ENCODE data around the gene DHRS7B.
"Not testable (repeated sequence)": the region's sequence is repeated elsewhere in the genome, so short reads cannot be mapped to it uniquely, and the experiment has no call there.

Gene DHRS7B

DNA sequence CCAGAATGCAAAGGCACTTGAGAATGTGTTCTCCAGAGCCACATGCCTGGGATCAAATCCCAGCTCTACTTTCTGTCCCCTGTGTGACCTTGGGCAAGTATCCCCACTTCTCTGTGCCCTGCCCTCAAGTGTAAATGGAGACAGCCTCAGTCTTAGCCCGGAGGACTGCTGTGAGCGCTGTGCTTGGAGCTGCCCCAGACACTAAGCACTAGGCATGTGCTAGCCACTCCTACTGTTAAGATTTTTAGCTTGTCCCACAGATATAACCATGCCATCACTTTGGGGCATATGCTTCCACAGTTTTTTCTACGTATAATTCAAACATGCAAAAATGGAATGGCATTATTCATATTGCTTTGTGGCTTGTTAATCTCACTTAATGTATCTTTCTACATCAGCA is 57.8 kb downstream of the DHRS7B start:
- DNase-seq: no peak

DNA sequence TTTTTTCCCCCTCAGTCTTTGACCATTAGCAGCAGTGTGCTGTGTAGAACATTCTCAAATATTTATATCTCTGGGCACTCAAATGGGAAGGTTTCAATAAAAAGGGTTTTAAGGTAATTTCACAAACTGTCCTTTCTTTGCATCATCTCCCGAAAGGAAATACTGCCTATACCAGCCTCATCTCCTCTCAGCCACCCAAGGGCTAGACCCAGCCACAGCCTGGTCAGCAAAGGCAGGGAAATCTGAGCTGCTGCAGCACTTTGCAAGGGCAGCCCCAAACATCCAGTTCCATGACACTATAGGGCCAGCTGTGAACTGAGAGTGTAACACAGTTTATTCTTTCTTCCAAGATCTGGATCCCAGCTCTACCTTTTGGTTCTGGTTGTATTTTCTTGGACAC is 58.3 kb downstream of the DHRS7B start:
- DNase-seq: no peak

DNA sequence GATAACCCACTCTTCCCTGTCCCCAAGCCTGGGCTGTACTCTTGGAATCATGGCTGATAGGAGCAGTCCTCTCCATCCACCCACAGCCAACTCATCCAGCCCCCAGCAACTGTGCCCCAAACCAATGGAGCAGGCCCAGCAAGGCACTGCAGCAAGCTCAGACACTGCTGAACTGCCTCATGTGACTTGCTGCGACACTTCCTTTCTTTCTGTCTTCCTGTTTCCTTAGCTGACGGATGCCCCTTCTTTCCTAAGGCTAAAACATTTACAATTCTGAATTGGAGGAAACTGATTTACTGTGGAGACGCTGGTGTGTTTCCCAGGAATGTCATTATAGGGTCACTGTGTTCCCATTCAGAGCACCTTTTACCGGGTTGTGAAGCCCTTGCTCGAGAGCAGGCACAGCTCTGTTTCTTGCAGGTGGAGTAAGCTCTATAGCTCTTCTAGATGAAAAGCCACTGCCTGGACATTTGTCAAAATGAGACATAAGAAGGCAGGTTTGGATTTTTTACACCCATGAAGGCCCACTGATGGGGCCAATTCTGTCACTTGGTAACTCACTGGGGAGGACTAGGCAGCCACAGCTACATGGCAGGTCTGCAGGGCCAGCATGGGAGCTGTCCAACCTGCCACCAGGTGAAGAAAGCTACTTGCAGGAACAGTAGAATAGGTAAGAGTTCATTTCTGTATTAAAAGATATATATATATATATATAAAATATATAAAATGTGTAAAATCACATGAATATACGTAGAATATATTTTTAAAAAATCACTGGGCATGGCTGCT is 59.8 kb downstream of the DHRS7B start:
- DNase-seq: no peak

DNA sequence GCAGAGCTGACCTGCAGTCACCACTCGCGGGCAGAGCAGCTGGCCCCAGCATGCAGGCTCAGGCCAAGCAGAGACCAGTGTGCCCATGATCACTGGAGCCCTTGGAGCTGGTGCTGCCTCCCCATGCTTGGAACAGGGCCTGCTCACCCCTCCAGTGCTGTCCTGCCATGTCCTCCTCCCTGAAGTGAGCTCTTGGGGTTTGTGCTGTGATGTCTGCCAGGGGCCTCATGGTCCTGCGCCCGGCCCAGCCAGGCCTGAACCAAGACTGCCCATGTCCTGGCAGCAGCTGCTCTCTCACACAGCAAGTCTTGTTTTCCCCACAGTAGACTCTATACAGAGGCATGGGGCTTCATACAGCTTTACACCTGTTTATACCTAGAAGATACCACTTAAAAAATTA is 62.6 kb downstream of the DHRS7B start:
- DNase-seq: no peak

DNA sequence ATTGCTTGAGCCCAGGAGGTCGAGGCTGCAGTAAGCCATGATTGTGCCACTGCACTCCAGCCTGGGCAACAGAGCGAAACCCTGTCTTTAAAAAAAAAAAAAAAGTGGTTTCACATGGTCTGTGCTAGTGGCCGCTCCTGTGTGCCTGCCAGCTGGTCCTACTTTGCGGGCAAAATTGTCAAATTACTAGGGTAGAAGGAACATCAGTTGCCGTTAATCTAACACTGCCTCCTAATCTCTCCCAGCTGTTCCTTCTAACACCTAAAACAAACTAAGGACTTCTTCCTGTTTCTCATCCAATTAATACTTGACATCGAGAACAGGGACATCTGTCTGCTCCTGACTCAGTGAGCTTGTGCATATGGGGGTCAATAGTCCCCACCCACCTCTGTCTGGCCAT is 63.3 kb downstream of the DHRS7B start:
- DNase-seq: no peak

DNA sequence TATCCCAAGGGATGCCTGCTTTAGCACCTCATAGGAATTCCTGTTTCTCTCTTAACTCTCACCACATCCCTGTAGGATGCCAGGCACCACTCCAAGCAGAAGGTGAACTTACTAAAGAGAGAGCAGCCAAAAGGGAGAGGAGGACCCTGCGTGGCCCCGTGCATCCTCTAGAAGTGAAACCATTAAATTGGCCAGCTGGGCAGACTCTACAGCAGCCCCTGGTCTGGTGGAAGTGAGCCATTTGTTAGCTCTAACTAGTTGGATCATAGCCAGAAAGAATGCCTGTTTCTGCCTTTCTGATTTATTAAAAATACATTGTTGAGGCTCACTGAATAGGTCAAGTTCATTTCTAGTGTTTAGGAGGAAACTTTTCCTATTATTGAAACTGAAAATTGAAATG is 64.9 kb downstream of the DHRS7B start:
- no peak for DNase-seq

DNA sequence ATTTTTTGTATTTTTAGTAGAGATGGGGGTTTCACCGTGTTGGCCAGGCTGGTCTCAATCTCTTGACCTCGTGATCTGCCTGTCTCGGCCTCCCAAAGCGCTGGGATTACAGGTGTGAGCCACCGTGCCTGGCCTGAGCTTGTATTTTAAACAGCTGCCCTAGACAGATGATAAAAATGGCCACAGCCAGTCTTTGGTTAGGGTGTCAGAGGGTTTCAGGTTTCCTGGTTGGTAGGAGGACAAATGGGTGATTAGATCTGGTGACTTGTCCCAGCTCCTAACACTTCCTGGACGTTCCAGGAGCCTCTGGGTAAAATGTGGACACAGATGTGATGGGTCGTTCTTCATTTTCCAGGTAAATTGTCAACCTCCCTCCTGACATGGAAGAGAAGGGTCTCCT is 65.7 kb downstream of the DHRS7B start:
- not testable (repeated sequence) for DNase-seq

DNA sequence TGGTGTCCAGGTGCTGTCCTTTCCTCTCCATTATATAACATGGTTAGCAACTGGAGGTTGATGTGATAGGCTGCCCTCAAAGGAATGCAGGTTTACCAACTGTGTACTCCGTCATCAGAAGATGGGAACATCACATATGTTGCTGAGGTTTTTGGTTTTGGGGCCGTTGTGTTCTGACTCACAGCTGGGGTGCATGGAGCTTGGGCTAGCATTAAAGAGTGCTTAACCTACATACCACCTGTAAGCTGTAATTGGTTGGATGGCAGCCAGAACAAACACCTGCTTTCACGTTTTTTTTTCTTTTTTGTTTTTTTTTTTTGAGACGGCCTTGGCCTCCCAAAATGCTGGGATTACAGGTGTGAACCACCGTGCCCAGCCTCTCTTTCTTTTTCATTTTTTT is 66.3 kb downstream of the DHRS7B start:
- DNase-seq: no peak

DNA sequence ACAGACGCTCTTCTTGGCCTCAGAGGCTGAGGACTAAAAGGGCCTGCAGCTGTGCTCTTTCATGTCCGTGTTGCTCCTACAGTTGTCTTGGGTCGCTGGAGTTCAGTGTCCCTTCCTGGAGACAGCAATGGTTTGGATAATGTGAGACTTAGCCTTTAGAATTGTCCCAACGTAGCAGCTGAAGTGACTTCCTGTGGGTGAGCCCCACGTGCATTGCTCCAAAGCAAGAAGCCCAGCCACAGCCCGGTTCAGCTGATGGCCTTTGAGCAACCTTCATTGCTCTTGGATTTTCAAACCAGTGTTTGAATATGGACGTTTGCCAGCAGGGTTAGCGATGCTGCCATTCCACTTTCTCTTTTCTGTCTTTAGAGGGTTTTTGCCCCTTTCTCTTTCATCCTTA is 67.5 kb downstream of the DHRS7B start:
- no peak for DNase-seq

DNA sequence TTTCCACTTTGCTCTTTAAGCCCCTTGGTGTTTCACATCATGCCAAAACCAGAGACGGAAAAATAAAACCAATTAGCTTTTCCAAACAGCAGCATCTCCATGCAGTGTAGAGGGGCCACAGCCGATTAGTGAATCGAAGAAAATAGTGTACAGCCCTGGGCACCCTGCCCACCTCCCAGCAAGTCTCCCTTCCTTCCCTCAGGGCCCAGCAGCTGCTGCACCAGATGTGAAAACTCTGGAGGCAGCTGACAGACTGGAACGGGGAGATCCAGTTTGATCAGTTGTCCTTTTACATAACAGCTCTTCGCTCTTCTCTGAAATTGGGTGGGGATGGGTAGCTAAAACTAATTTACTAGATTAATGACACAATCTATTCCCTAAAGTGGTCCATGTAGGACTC is 67.9 kb downstream of the DHRS7B start:
- no peak for DNase-seq

DNA sequence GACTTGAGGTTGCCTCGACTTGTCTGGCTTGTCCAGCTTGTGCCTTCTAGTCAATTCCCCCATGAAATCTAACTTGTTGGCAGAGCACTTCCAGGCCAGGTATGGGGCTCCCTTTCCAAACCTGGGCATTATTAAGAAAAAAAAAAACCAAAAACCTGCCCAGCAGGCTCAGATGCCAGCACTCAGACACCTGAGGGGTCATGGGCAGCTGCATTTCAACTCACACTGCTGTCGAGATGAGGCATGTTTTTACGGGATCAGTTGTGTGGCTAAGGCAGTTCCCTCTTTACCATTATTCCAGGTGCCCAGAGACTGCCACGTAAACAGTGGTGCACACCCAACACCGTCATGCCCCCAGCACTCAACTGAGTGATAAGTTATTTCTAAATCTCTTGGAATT is 69.4 kb downstream of the DHRS7B start:
- DNase-seq: no peak

DNA sequence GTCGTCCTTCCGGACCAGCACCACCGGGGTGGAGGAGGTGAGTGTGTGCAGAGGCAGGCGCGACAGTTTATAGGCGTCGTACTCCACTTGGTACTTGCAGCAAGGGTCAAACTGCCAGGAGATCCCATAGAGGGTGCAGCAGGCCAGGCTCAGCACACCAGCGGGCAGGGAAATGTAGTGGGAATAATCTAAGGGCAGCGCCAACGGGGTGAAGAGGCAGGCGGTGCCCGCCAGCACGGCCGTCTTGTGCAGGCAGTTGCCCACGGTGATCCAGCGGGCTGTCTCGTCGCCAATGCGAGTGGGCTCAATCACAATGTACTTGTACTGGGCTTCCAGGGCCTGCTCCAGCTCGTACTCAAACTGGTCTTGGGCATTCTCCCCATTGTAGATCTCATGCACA is 71.6 kb downstream of the DHRS7B start:
- no peak for DNase-seq

DNA sequence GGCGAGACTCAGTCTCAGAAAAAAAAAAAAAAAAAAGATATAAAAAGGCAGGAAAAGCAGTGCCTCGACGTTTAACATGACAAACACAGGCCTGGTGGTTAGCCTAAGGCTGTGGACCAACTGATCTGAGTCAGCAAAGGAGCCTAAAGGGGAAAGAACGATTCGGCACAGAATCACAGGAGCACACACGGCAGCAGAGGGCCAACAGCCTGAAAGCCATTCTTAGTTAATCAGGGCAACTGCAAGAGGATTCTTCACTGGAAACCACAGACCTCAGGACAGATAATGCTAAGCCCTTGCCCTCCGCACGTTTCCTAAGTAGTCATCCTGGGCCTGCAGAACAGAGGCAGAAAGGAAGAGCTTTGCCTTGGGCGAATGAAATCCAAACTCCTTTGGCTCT is 72.5 kb downstream of the DHRS7B start:
- no peak for DNase-seq

DNA sequence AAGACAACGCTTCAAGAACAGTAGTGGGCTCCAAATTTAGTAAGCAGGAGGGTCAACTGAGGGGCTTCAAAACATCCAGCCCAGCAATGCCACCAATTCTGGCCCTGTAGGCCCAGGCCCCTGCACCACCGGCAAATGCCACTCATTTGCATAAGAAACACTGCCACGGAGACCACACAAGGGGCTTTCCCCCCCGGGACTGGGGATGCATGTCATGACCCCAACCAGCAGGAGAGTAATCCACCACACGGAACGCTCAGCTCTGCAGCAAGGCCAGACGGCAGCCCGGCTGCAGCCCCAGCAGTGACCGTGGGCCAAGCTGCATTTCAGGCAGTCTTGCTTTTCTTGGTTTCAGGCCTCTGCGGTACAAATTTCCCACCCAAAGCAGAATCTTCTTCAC is 73.1 kb downstream of the DHRS7B start:
- DNase-seq: no peak

DNA sequence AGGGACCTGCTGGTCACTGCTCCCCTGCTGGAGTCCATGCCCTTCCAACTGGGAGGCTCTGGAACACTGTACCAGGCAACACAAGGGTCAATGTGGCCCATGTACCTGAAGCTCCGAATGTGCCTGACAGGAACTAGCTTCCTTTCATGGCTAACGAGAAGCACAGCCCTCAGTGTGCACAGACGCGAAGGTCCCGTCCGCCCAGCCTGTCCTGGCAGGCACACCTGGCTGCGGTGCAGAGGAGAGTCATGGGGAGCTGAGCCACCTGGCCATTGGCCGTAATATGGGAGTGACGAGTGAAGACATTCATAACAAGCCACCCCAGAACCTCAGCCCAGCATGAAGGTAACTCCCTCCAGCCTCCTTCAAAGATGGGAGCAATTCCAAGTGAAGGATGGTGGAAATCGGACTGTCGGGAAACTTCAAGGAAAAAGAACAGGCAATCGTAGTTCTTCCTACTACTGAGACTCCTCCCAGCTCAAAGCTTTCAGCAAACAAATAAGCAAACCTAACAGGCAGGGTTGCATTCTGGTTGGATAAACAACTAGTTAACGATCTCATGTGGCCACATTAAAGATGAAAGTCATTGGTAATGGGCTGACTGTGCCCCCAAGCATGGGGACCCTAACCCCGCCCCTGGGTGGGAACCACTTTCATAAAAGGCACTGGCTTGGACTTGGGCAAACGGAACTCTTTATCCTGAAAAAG is 74.0 kb downstream of the DHRS7B start:
- no peak for DNase-seq

DNA sequence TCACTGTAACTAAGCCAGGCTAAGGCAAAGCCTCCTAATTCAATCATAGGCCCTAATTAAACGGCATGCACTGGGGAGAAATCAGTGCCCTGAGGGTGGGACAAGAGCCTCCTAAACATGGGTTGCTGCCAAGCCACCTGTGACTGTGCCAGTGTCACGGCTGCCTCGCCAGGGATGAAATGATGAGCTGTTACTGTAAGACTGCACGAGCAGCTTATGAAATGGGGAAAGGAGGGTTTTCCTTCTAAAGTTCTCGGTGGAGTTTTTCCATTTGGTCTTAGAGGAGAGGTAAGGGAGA is 74.5 kb downstream of the DHRS7B start:
- no peak for DNase-seq

DNA sequence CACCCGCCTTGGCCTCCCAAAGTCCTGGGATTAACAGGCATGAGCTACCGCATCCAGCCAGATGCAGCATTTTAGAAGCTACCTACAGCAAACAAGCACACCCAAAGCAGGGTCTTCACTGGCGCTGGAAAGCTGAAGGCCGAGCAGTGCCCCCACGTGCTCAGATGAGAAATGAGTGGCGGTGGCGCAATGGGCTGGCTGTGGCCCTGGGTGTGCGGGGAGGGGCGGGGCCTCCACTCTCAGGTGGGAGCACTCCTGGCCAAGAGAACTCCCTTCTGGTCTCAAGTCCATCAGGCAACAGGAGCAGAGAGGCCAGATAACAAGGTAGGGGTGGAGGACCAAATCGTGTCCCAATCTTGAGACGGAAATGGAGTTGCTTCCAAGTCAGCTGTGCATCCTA is 75.1 kb downstream of the DHRS7B start:
- no peak for DNase-seq

DNA sequence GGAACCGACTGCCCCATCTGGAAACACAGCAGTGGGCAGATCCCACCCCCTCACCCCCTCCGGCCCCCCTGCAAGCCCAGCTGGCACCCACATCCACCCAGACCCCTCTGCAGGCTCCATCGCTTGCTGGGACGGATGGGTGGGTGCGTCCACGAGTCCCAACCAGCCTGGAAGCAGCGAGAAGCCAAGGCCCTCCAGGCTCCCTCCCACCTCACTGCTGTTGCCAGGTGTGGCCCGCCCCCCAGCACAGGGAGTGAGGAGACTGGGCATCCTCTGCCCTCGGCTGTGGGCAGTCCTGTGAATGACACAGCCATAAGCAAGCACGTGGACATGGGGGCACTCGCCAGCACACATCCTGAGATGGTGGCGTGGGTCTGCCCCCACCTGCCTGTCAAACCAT is 75.7 kb downstream of the DHRS7B start:
- DNase-seq: no peak

DNA sequence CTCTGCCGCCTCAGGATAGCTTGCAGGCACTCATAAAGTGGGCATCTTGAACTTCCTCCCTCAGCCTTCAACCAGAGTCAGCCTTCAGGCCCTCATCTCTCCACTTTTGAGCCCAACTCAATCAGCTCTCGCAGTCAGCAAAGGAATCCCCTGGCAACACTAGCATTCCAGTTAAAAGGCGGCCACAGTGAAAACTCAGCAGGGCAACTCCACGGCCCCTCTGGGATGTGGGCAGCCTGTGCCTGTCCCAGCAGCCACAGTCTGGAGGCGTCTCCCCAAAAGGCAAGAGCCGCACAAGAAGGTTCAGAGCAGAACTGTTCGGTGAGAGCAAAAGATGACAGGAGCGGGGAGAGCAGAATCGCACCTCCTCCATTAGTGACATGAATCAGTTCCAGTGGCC is 78.2 kb downstream of the DHRS7B start:
- no peak for DNase-seq

DNA sequence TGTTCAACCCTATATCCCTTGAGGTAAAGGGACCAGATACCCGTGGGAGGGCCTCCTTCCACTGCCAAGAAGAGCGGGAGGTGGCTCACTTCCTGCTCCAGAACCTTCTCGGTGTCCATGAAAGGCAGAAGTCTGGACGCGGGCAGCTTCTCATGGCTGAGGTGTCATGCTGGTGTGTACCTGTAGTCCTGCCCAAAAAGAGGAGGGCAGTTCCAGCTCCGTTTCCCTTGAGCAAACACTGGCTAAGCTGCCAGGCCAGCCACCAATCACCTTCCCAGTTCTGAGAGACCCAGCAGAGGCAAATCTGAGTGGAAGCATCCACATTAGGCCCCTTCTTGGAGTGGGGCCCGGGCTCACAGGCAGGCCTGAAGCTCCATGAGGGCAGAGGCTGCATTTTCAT is 81.6 kb downstream of the DHRS7B start:
- DNase-seq: no peak

DNA sequence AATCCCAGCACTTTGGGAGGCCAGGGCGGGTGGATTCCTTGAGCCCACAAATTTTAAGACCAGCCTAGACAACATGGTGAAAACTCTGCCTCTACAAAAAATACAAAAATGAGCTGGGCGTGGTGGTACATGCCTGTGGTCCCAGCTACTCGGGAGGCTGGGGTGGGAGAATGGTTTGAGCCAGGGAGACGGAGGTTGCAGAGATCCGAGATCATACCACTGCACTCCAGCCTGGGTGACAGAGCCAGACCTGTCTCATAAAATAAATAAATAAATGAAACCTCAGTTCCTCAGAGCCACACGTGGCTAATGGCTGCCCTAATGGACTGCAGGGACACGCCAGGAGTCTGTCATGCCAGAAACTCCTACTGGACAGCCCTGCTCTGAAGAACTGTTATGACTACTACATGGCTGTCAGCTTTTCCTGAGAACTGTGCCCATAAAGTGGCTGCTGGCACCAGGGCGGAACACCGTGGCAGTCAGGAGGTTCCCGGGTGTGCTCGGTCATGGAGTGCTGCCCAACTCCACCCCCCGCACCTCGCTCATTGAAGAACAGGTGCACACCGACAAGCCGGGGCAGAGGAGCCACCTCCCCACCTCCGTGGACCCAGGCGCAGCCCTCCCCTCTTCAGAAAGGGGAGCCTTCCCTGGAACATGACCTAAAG is 82.9 kb downstream of the DHRS7B start:
- no peak for DNase-seq

DNA sequence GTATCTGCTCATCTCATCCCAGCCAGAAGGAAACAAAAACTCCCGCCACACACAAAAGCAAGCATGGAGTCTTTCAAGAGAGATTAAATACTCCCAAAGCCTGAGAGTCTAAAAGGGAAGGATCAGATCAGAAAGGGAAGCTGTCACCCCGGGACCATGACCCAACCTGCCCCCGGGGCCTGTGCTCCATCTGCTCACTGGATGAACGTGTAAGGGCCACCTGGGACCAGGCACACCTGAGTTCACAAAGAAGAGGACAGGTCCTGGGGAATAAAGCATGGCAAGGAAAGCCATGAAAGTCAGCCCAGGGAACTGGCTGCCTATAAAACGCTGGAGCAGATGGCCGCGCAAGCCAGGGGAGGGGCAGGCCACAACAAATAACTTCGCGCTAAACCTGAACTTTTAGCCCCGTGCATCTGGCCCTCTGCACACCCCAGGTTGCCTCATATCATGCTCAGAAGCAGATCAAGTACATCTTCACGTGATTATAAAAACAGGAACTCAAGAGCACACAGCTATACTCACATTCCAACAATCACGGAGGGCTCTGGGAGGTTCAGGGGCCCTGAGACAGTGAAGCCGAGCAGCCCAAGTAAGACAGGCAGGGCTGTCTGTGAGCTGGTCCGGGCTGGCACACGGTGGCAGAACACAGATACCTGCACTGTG is 83.8 kb downstream of the DHRS7B start:
- DNase-seq: no peak

DNA sequence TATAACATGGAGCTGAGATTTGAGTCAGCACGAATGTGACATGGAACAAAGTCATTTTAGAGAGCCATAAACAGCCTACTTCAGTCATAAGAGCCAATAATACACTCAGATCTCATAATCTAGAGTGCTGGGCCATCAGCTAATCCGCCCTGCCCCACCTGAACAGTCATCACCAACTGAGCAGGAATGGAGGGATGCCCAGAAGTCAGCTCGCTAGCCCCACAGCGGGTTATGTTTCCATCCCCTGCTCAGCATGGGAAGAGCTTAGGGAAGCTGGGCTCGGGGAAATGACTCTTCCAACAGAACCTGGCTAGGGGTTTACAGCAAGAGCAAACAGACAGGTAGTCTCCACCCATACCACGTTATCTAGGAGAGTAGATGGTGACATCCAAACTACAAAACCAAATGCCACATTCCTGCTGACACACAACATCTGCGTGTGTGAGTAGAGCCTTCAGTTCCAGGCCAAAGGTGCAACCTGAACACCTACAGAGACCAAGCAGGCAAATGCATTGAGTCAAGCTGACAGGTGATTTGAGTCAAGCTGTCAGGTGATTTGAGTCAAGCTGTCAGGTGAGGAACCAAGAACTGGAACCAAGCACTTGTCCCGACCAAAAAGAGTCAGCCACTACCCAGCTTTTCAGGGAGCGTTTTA is 85.2 kb downstream of the DHRS7B start:
- no peak for DNase-seq
